ENCODE results near the gene ATAT1. TPM values are rescaled to one million over a fixed set of nuclear protein-coding genes. Genes with fewer than 3 reads are reported as not detected.

ATAT1 gene
- total RNA-seq, 1 donor from 2014 or later: 2.7 TPM

GRCh38 chr6:30614044-30614842 is 12.4 kb upstream of the ATAT1 start:
- Histone ChIP-seq H3K27me3 (ENCODE audit: low read depth) (no peaks in the 10 kb centered on the region), H3K36me3 (peaks cover 20% of the 10 kb centered on the region), H3K27ac (replicated peaks) (peak overlapping the region; percentile 94), H3K4me1 (peaks cover 86% of the 10 kb centered on the region), H3K4me3 (peak overlapping the region; percentile 94), H3K9me3 (replicated peaks) (no peaks in the 10 kb centered on the region)
- no peak for DNase-seq
- intact Hi-C loops (cut with micrococcal nuclease): no loop called here
- no peak for TF ChIP-seq CTCF (IDR thresholded peaks at IDR 0.05; ENCODE audit: borderline replicate concordance)

- H3K4me1 ChIP-seq: peaks cover 85% of the 10 kb centered on the region
Measured at GRCh38 chr6:30614843-30615218, 11.8 kb upstream of the ATAT1 start.

GRCh38 chr6:30615219-30615957 is 11.3 kb upstream of the ATAT1 start:
- H3K27ac ChIP-seq (replicated peaks): peak overlapping the region; percentile 94
- peaks cover 27% of the 10 kb centered on the region for H3K36me3 ChIP-seq
- H3K4me3 ChIP-seq: peak overlapping the region; percentile 94
- no peak for DNase-seq
- no peaks in the 10 kb centered on the region for H3K27me3 ChIP-seq (ENCODE audit: low read depth)
- H3K9me3 ChIP-seq (replicated peaks): no peaks in the 10 kb centered on the region
- intact Hi-C loops (cut with micrococcal nuclease): no loop called here
- no peak for TF ChIP-seq CTCF (IDR thresholded peaks at IDR 0.05; ENCODE audit: borderline replicate concordance)
- peaks cover 80% of the 10 kb centered on the region for H3K4me1 ChIP-seq

More at GRCh38 chr6:30614843-30615218, 11.8 kb upstream of the ATAT1 start:
- intact Hi-C loops (cut with micrococcal nuclease): no loop called here
- DNase-seq: peak; percentile 71
- Histone ChIP-seq H3K9me3 (replicated peaks) (no peaks in the 10 kb centered on the region), H3K27ac (replicated peaks) (peak overlapping the region; percentile 94), H3K36me3 (peaks cover 22% of the 10 kb centered on the region), H3K27me3 (ENCODE audit: low read depth) (no peaks in the 10 kb centered on the region), H3K4me3 (peak overlapping the region; percentile 94)
- TF ChIP-seq CTCF (IDR thresholded peaks at IDR 0.05; ENCODE audit: borderline replicate concordance): no peak

GRCh38 chr6:30615958-30616810 is 10.5 kb upstream of the ATAT1 start:
- H3K9me3 ChIP-seq (replicated peaks): no peaks in the 10 kb centered on the region
- peaks cover 35% of the 10 kb centered on the region for H3K36me3 ChIP-seq
- intact Hi-C loops (cut with micrococcal nuclease): no loop called here

More at GRCh38 chr6:30615958-30616810, 10.5 kb upstream of the ATAT1 start:
- peak overlapping the region; percentile 94 for H3K4me3 ChIP-seq
- peak overlapping the region; percentile 94 for H3K27ac ChIP-seq (replicated peaks)
- H3K27me3 ChIP-seq (ENCODE audit: low read depth): no peaks in the 10 kb centered on the region
- peaks cover 72% of the 10 kb centered on the region for H3K4me1 ChIP-seq
- no peak for DNase-seq
- TF ChIP-seq CTCF (IDR thresholded peaks at IDR 0.05; ENCODE audit: borderline replicate concordance): no peak

Data from left ventricle myocardium inferior (tissue), 1 donor.